GM21360 (cell line): Measurements from ENCODE around the gene LMNTD1.
A peak's percentile ranks its signal among the peaks of the same experiment; 100 is the strongest.
"Not testable (repeated sequence)": the region's sequence is repeated elsewhere in the genome, so short reads cannot be mapped to it uniquely, and the experiment has no call there.

Source experiments
- ATAC-seq: cut with Tn5 transposase; IDR thresholded peaks from one replicate; pipeline ENCODE4 v1.9.1; 2021; ENCODE audit warnings: mild to moderate bottlenecking, moderate library complexity; ENCODE audit not compliant: unreplicated experiment

The LMNTD1 gene

DNA sequence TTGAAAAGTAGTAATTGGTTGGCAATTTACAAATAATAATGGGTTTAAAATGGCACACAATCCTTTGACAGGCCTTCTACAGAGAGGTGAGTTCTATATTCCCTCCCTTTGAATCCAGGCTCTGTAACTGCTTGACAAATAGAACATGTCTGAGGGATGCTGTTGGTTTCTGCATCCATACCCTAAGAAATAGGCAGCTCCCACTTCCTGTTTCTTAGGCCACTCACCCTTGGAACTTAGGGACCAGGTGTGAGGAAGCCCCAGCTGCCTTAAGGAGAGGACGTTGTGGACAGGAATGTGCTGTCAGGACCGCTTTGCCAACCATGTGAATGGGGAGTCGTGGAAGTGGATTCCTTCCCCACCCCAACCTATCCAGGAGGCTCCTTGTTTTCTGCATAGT is 59.4 kb downstream of the LMNTD1 start:
- ATAC-seq = no peak

DNA sequence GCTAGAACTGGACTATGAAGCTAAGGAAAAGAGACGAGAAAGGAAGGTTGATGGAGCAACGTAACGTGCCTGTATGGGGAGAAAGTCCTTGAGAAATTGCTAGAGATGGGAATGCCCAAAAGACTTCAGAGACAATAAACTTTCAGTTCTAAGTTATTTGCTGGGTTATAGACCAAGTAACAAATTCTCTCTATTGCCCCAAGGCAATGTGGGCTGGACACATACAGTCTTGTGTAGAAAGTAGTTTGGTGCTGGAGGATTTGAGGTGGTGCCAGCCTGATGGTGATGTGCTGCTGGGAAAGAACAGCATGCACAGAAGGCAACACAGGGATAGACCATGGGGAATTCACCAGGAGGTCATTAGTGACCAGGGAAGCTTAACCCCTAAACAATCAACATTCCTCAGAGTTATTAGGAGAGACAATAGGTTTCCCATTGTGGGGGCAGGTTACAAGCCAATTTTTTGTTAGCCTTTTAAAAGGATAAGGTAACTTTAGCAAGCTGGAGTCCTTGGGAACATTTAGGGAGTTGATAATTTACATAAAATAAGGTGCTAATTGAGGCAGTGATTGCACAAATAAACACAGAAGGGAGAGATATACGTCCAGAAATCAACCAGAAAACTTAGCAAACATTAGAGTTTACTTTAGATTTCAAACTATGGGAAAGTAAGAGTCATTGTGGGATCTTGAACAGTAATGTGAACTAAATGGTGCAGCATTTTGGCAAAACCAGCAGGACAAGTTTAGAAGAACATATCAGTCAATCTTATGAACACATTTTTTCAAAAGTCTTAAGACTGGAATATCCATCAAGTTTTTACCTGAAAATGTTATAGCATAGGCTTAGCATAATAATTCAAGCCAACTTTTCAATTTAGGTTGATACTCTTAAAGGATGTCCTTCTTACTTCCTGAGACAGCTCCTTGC is 61.4 kb downstream of the LMNTD1 start:
- ATAC-seq = no peak

DNA sequence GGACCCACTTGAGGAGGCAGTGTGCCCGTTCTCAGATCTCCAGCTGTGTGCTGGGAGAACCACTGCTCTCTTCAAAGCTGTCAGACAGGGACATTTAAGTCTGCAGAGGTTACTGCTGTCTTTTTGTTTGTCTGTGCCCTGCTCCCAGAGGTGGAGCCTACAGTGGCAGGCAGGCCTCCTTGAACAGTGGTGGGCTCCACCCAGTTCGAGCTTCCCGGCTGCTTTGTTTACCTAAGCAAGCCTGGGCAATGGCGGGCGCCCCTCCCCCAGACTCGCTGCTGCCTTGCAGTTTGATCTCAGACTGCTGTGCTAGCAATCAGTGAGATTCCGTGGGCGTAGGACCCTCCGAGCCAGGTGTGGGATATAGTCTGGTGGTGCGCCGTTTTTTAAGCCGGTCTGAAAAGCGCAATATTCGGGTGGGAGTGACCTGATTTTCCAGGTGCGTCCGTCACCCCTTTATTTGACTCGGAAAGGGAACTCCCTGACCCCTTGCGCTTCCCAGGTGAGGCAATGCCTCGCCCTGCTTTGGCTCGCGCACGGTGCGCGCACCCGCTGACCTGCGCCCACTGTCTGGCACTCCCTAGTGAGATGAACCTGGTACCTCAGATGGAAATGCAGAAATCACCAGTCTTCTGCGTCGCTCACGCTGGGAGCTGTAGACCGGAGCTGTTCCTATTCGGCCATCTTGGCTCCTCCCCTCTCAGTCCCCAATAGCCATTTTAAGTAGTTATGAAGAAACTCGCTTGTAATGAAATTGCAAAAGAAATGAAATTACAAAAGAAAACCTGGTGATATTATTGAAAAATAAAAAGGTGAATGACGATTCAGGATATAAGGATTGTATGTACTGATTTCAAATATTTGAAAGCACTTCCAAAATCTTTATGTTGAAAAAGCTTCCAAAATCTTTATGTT is 63.9 kb downstream of the LMNTD1 start:
- not testable (repeated sequence) for ATAC-seq

DNA sequence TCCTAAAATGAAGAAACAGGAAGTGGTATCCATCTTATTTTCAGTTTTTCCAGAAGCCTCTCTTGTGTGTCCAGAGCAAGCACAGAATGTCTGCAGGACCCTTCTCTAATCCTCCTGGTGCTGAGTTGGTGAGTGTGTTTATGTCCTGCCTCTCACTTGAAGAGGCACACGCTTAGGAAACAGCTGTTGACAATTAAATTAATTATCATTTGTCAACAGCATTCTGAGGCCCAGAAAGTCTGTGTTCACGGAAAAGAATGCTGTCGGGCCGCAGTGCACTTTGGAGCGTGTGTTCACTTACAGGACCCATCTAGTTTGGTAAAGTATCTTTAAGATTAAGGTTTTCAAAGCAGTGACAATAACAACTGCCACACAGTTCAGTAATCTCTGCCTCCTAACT is 70.5 kb downstream of the LMNTD1 start:
- no peak for ATAC-seq

DNA sequence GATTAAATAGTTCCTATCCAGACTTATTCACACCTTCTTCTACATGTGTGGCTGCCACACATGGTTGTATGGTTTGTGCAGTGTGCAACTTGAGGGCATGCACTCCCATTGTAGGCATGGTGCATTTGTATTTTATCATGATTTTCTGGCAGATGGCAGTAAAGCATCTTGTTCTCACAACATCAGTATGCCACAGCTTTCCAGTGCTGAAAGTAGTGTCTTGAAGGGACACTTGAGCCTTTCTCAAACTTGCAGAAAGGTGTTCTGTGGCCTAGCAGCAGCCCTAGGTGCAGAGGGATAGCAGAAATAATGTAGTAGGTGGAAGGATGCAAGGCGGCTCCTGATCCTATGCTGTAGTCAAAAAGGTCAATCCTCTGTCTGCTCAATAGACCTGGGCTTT is 72.9 kb downstream of the LMNTD1 start:
- no peak for ATAC-seq

DNA sequence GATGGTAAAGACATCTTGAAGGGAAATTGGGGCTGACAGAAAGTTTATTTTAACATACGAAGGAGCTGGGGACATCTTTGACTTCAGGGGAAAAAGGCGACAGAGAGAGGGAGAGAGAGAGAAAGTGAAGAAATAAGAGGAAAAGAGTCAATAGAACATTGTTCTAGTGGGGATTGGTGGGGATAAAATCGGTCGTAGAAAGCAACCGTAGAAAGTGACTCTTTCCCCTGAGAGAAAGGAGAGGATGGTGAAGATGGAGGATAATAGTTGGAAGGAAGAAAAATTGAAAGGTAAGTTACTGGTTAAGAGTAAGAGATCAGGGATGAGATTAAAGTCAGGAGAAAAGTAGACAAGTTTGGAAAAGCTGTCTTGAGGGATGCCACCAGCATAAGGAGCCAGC is 75.9 kb downstream of the LMNTD1 start:
- no peak for ATAC-seq

DNA sequence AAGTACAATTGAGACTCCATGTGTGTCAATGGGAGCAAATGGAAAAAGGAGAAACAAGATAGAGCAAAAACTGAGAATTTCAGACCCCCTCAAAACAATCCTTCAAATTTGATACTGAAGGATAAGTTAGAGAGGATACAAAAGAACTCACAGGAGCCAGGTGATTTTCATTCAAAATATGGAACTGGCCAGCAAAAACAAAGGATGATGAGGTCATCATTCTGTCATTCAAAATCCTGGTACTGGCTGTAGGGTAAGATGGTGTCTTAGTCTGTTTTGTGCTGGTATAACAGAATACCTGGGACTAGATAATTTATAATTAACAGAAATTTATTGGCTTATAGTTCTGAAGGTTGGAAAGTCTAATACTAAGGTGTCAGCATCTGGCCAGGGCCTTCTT is 80.6 kb downstream of the LMNTD1 start:
- no peak for ATAC-seq

DNA sequence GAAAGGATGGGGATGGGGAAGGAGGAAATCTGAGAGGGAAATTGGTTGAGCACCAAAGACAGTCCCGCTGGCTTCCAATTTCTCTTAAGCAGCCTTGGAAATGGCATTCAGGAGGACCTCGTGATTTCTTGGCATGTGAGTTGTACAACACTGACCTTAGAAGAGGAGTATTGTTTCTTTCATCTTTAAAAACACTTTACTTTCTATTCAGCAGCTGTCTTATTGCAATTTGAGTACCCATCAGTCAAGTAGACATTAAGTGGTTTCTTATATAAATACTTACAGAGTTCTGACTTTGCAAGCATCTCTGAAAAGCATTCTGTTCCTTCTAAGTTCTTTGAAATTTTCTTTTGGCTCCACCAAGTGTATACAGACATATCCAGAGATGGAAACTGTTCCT is 83.2 kb downstream of the LMNTD1 start:
- no peak for ATAC-seq

DNA sequence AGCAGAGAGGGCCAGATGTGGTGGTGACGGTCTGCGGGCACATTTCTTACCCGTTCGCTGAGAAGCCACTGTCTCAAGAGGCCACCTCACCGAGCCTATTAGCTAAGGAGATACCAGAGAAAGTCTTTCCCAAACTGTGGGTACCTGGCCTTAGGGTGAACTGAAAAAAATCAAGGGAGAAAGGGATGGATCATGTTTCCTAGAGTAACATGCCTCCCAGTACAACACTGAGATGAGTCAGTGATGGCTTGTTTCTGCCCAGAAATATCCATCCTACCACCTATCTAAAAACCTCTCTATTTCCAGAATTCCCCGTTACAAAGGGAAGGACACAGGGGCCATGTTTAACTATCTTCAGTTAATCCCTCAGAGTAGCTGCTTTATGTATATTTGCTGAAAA is 83.7 kb downstream of the LMNTD1 start:
- no peak for ATAC-seq

DNA sequence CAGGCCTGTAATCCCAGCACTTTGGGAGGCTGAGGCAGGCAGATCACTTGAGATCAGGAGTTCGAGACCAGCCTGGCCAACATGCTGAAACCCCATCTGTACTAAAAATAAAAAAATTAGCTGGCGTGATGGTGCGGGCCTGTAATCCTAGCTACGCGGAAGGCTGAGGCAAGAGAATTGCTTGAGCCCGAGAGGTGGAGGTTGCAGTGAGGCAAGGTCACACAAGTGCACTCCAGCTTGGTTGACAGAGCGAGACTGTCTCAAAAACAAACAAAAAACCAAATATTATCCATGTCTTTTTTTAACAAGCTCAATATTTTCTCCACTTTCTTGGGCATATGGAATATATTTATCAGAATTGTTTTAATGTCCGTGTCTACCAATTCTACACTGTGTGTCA is 89.6 kb downstream of the LMNTD1 start:
- no peak for ATAC-seq

DNA sequence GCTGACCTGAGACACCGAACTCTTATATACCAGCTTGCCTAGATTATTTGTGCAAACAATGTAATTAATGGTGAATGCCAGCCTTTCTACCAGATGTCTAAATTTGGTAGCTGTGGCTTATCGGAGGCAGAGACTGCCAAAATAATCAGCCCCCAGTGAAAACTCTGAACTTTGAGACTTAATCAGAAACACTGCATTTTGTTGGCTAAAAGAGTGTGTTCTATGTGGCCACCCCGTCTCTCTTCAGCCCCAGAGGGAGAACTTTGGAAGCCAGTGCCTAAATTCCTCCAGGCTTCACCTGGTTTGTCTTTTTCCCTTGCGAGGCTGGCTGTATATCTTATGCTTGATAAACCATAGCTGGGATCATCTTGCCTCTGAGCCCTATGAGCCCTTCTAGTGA is 90.1 kb downstream of the LMNTD1 start:
- no peak for ATAC-seq

DNA sequence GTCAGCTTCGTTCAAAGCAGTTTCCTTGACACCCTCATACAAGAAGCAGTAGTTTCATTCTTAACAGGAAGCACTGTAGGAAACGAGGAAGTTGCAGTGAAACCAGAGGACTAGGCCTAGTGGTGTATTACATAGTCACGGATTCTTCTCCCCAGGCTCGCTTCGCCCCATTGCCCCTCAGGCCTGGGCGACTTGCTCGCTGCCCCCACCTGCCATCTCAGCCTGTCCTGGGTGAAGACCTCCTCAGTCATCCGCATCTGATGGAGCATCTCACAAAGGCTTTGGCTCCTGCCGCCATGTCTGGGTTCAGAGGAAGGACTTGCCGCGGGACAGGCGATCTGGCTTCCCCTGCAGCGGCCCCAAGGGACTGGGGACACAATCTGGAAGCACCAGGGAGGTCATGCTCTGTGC is 93.5 kb downstream of the LMNTD1 start:
- peak; percentile 51 for ATAC-seq

DNA sequence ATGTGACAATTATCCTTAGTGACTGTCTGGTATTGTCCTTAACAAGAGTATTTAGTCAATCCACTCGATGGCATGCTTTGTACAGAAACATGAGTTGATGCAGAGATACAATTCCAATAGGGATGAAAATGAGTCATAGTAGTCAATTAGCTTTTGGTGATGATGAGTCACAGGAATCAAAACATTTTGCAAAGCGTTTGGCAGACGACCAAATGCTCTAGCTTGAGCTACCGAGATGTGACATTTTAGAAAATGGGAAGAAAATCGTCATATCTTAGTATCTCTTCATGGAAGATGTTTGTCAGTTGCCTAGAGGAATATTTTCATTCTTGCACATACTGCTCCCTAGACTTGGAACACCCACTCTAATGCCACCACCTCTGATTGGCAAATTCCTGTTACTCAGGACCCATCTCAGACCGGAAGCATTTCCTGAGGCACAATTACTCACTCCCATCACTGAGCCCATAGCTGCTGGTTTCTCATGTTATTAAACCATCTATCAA is 95.0 kb downstream of the LMNTD1 start:
- ATAC-seq = no peak

DNA sequence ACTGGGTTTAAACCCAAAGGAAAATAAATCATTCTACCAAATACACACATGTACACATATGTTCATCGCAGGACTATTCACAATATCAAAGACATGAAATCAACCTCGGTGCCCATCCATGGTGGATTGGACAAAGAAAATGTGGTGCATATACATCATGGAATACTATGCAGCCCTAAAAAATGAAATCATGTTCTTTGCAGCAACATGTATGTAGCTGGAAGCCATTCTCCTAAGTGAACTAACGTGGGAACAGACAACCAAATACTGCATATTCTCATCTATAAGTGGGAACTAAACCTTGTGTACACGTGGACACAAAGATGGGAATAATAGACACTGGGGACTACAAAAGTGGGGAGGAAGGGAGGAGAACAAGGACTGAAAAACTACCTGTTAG is 96.6 kb downstream of the LMNTD1 start:
- ATAC-seq = no peak

DNA sequence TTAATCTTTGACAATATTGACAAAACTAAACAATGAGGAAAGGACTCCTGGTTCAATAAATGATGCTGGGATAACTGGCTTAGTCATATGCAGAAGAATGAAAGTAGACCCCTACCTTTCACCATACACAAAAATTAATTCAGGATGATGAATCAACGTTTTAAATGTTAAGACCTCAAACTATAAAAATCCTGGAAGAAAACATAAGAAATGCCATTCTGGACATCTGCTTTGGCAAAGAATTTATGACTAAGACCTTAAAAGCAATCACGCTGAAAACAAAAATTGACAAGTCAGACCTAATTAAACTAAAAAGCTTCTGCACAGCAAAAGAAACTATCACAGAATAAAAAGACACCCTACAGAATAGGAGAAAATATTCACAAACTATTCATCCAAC is 97.4 kb downstream of the LMNTD1 start:
- no peak for ATAC-seq

DNA sequence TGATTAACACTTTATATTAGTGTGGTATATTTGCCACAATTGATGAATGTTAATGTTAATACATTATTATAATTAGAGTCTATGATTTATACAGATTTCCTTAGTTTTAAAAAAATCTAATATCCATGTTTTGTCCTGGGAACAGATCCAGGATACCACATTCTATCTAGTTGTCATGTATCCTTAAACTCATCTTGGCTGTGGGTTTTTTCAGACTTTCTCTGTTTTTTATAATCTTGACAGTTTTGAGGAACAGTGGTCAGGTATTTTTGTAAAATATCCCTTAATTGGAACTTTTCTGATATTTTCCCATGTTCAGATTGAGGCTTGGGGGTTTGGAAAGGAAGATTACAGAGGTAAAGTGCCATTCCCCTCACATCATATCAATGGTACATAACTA is 104.1 kb downstream of the LMNTD1 start:
- no peak for ATAC-seq

DNA sequence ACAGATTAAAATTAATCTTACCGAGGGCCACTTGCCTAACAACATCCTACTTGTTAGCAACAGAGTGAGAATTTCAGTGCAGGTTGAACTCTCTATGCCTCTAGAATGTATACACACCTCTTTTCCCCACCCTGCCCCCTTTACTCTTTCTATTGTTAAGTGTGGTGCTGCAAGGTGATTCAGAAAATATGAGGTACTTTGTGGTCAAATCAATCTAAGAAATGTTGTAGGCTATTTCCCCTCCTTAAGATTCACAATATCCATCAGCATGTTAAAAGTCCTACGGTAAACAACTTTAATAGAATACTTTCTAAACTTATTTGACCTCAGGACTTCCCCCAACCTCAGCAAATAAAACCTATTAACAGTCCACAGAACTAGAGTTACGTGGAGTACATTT is 106.0 kb downstream of the LMNTD1 start:
- ATAC-seq = no peak

DNA sequence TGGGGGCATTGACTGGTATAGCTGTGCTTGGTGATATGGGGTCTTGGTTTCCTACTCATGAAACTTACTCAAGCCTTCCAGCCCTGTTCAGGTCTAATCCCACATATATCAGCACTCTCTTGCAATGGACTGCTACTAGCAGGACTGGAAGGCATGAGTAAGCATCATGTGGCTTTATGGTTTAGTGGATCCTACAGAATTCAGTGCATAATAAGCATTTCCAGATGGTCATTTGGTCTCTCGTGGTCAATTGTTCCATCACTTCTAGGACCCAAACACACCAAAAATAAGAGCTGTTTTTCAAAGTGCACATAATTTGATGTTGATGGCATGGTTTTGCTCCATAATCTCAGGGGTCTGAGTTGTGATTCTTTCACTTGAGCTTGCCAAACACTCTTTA is 114.4 kb downstream of the LMNTD1 start:
- no peak for ATAC-seq

DNA sequence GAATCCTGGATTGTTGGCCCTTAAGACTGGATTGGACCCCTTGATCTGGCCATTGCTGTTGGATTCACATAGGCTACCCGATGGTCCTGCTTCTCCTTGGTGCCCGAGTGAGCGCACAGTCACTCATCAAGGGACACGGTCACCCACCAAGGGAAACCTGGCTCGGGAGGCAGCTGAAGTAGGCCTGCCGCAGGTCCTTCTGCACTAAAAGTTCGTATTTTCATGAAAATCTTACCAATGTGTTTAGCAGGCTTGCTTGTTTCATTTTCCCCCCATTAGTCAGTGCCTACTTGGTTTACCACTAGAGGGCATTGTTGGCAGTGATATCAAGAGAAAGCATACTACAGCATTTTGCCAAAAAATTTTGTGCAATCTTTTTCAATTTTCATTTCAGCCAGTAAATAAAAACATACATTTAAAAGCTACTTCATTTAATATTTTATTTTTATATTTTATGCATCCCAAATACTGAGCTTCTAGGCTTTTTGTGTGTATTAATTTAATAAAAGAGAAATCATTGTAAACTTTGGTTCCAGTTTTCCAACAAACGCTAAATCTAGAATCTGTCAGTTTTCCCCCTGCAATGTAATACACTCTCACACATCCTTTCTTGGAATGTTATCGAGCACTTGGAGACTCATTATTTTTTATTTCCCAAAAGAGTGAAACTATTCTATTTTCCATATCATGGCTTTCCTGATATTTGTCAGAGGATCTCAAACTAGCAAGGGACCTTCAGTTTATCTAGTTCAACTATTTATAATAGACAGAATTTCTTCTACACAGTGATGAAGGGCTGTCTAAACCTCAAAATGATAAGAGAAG is 116.7 kb downstream of the LMNTD1 start:
- ATAC-seq = no peak

DNA sequence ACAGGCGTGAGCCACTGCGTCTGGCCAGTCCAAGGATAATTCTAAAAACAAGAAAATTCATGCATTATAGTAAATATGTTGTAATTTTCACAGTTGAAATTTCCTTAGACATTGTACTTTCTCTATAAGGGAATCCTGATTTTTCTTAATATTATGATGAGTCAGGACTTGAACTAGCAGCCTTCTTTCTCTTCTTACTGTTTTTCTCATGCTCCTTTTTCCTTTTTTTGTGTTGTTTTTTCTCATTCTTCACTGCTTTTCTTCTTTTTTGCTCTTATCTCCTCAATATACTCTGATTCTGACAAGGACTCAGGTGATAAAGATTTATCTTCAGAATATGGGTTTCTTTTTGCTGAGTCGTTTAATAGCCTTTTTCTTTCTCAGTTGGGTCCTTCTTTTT is 117.7 kb downstream of the LMNTD1 start:
- no peak for ATAC-seq

DNA sequence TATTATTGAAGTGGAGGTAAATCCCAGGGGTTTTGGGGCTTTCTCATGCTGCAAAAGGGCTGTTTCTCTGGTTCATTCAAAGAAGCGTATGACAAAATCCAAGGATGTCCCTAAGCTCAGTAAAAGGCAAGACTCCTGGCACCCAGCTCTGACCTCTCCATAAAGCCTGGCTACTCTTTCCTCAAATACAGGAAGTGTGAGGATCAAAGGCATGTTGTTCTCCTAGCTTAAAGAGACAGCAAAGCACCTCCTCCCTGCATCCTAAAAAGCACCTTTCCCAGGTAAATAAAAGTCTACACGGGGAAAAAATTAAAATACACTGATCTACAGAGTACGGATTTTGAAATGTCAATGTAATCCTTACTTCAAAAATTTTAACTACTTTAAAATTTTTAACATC is 118.6 kb downstream of the LMNTD1 start:
- no peak for ATAC-seq
